GM19397 (cell line): ENCODE data around the gene IKBIP.
"Not testable (repeated sequence)": the region's sequence is repeated elsewhere in the genome, so short reads cannot be mapped to it uniquely, and the experiment has no call there.

Experiments
- ATAC-seq: cut with Tn5 transposase; IDR thresholded peaks from one replicate; pipeline ENCODE4 v1.9.1; 2021; ENCODE audit warnings: mild to moderate bottlenecking, moderate library complexity; ENCODE audit not compliant: unreplicated experiment

Gene IKBIP

GRCh38 chr12:98638009-98638408, 6.6 kb downstream of the IKBIP start:
- ATAC-seq, result no peak

DNA sequence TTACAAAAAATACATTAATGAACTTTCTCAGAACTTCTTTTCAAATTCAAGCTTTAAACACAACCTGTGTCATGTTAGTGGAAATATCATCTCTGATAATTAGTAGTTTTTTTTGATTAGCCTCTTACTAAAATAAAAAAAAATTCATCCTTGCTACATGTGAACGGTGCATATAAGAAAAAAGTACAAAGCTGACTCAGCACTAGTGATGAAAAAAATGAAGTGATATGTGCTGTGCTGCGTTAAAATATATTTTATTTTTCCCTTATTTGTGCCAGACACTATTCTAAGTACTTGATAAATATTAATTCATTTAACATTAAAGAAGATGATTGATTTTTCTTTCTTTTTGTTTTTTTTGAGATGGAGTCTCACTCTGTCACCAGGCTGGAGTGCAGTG, 7.5 kb downstream of the IKBIP start:
- no peak for ATAC-seq

DNA sequence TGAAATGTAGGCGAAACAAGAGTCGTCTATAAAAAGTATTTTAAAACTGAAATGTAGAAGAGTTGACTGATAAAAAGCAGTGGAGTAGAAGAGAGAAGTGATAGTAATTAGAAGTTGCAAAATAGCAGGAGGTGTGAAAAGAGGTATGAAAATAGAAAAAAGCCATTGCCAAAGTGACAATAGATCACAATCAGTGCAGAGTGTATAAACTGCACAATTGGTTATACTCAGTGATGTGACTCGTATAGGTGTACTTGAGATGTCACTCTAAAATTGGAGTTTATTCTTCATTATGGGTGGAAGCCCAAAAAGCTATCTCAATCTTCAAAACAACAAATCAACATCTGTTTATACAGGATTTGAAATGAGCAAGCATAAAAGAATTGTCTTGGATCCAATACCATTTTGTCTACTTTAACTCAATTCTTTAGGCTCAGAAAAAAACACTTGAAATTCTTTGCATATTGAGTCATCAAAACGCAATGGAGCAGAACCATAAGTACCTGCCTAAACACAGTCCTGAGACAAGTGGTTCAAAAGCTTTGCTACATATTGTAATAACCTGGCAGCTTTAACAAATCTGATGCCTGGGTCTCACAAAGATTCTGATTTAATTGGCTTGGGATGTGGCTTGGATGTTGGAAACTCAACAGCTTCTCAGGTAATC, 8.8 kb downstream of the IKBIP start:
- no peak for ATAC-seq

GRCh38 chr12:98618952-98619351, 25.6 kb downstream of the IKBIP start:
- no peak for ATAC-seq

- ATAC-seq, result peak; percentile 86
Observed at GRCh38 chr12:98612696-98613334, 31.8 kb downstream of the IKBIP start.

- no peak for ATAC-seq
Observed at GRCh38 chr12:98610596-98610995, 34.0 kb downstream of the IKBIP start.

GRCh38 chr12:98606359-98606988, 38.1 kb downstream of the IKBIP start:
- ATAC-seq, result no peak

GRCh38 chr12:98601924-98602323, 42.7 kb downstream of the IKBIP start:
- no peak for ATAC-seq

DNA sequence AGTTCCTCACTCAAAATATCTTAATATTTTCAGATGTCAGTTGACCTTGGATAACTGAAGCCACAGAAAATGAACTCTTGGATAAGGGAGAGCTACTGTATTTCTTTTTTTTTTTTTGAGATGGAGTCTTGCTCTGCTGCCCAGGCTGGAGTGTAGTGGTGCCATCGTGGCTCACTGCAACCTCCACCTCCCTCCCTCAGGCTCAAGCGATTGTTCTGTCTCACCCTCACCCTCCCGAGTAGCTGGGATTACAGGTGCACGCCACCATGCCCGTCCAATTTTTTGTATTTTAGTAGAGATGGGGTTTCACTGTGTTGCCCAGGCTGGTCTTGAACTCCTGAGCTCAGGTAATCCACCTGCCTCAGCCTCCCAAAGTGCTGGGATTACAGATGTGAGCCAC, 47.3 kb downstream of the IKBIP start:
- not testable (repeated sequence) for ATAC-seq

- no peak for ATAC-seq
Observed at GRCh38 chr12:98595243-98595988, 49.2 kb downstream of the IKBIP start.

DNA sequence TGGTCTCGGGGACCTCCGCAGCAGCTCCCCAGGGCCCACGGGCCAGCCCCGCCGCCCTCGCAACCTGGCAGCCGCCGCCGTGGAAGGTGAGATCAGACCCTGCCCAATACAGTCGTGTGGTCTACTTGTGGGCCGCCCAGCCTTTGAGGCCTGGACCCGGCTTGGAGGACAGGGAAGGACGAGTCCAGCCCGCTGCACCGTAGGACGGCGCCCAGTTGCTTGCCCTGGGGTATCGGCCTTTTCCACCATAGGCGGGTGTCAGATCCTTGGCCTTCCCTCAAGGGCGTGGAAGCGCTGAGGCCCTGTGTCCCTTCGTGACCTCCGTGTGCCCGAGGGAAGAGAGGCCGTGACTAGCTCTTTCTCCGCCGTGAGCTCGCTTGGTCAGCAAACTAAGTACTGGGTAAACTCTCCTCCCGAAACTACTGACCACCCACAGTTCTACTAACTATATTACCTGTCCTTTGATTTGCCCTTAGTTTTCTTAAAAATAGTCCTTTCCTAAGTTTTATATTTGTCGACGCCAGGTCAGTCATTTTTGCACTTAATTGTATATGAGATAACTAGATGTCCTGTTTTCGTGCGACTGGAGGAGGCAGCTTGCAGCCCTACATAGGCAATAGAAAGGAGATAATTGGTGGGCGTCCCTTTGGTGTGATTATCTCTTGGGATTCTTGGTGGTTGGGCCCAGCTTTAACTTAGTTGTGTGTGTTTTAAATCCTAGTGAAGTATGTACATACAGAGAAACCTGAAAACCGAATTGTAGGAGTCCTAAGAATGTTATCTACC, 50.3 kb downstream of the IKBIP start:
- ATAC-seq, result peak; percentile 1

GRCh38 chr12:98593351-98594049, 51.1 kb downstream of the IKBIP start, which contains the start of gene SLC25A3:
SLC25A3 (plus strand) TSS chr12:98593686; CDS start chr12:98593979, 293 bp downstream.
- ATAC-seq, result peak; percentile 98

DNA sequence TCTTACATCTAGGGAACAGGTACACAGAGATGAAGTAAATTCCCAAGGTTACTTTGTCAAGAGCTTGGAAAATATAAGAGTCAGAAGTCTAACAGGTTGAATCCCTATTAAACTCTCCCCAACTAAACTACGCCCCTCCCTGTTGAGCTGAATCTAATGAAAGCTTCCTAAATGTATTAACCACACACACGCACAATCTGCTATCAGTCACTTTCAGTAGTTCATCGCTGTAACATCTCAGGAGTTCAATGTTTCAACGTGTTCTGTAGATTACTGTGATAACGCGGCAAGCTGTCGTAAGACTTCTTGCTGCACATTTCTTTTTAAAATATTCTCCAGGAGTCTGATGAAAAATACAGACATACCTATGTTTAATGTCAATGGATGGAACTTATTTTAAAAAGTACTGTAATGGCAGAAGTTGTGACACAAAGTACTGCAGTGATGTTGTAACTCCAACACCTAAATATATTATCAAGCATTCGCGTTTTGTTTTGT, 51.7 kb downstream of the IKBIP start:
- no peak for ATAC-seq

- ATAC-seq, result no peak
Observed at GRCh38 chr12:98591209-98591608, 53.4 kb downstream of the IKBIP start.

GRCh38 chr12:98587084-98587483, 57.5 kb downstream of the IKBIP start:
- ATAC-seq, result no peak

GRCh38 chr12:98582093-98582492, 62.5 kb downstream of the IKBIP start:
- ATAC-seq, result no peak

DNA sequence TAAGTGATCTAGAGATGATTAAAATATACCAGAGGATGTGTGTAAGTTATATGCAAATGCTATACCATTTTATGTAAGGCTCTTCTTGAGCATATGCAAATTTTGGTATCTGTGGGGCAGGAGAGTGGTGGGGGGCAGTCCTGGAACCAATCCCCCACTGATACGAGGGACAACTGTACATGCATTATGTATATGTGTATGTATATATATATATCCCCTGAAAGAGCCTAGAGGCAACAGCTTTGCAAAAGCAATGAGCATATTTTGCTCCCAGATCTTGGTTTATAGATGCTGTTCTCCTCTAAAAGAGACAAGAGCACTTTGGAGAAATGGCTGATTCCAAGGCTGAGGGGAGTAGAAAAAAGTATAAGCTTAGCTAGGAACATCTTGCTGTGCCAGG, 63.5 kb downstream of the IKBIP start:
- no peak for ATAC-seq

DNA sequence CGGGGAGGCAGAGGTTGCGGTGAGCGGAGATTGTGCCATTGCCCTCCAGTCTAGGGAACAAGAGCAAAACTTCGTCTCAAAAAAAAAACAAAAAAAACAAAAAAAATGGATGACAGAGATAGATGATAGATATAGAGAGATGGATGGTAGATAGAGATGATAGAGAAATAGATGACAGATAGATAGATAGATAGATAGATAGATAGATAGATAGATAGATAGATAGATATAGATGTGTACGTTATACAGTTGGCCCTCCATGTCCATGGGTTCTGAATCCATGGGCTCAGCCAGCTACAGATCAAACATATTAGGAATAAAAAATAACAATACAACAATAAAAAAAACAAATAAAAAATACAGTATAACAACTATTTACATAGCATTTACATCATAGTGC, 63.9 kb downstream of the IKBIP start:
- no peak for ATAC-seq

GRCh38 chr12:98579835-98580234, 64.8 kb downstream of the IKBIP start:
- ATAC-seq, result no peak

GRCh38 chr12:98579347-98579746, 65.2 kb downstream of the IKBIP start:
- no peak for ATAC-seq
